ENCODE results near the gene ZMYM1. TPM values are rescaled to one million over a fixed set of nuclear protein-coding genes. Genes with fewer than 3 reads are reported as not detected.

ZMYM1 gene
- 10.3 TPM for total RNA-seq
- polyA plus RNA-seq = 10 to 100 TPM in 3 of 4 donors, 1 to 10 TPM in 1; 6.6 to 16.5 (median 14.4) TPM

DNA sequence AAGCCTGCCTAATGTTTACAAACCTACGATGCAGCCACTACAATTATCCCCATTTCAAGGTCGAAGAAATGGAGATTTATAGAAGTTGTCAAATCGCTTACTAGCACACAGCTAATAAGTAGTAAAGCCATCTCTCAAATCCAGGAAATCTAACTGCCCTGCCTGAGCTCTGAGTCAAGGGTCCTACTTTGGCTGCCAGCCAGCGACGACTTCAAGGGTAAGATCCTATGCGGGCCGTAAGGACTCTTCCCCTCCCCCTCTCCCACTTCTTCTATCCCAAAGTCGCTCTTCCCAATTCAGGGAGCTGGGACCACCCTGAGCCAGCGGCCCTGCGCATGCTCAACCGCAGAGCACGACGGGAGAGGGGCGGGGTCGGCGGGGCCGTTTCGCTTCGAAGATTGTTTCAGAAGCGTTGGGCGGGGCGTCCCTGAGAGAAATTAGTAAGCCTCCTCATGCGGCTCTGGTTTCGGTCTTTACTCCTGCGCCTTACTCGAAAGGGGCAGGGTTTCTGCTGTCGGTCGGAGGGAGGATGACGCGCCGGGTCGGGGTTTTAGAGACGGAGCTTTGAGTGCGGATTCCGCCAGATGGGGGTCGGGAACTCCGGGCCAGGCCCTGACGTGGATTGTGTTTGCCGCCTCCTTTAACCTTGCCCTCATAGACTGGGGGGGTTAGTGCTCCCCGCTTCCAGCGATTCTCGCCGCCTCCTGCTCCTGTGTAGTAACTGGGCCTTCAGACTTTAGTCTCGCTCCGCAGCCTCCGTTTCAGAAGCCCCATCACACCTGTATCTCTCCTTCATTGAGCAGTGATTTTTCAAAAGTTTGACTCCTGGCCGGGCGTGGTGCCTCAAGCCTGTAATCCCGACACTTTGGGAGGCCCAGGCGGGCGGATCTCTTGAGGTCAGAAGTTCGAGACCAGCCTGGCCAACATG is at the start of gene ZMYM1:
ZMYM1 (plus strand) TSS at position 383 of the 928 bp plus-strand sequence. CDS start 14,603 bp downstream, outside the sequence.
- Mint-ChIP-seq H3K27me3 (peaks cover 14% of the 10 kb centered on the region), H3K4me1 (peaks cover 7 to 49% (median 25%) of the 10 kb centered on the region in 4 donors), H3K4me3 (peak within 1 kb of the TSS; percentile 94 to 99 (median 99)), H3K9me3 (peaks cover 0 to 5% (median 0%) of the 10 kb centered on the region in 7 donors), H3K36me3 (peaks cover 10% of the 10 kb centered on the region), H3K27ac (peak within 1 kb of the TSS; percentile 99 to 100 (median 99))
- Histone ChIP-seq H3K27me3 (ENCODE audit: control insufficient read depth, insufficient read depth, low read length) (no peaks in the 10 kb centered on the region), H3K9me3 (ENCODE audit: control insufficient read depth in 2 of 2, low read length in 2 of 2) (no peaks in the 10 kb centered on the region), H3K36me3 (ENCODE audit: control insufficient read depth, insufficient read depth, low read length) (peaks cover 2% of the 10 kb centered on the region), H3K4me3 (ENCODE audit: low read depth, low read length) (peak within 1 kb of the TSS; percentile 86), H3K27ac (ENCODE audit: insufficient read depth, low read length, poor library complexity, severe bottlenecking) (peak within 1 kb of the TSS; percentile 88), H3K4me1 (ENCODE audit: control insufficient read depth, insufficient read depth, low read length, poor library complexity, severe bottlenecking) (peaks cover 16% of the 10 kb centered on the region)
- DNase-seq = peak; percentile 63 to 91 (median 72)
- peak; percentile 88 to 90 for ATAC-seq (ENCODE audit: low read depth in 2 of 2)

DNA sequence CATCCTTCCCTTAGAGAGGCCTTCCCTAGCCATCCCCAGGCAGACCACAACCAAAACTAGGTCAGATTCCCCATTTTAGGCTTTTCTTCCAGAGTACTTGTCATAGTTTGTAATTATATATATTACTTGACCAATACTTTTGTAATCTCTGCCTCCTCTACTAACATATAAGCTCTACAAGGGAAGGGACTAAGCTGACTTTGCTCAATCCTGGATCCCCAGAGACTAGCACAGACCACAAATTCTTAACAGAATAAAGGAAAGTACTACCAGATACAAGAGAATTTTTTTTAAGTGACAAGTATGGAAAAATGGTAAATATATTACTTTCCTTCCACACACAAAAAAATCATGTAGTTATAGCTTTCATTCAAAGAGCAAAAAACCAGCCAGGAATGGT is 49.4 kb upstream of the ZMYM1 start:
- Histone ChIP-seq H3K27me3 (ENCODE audit: control insufficient read depth, insufficient read depth, low read length) (no peaks in the 10 kb centered on the region), H3K36me3 (ENCODE audit: control insufficient read depth, insufficient read depth, low read length) (peaks cover 13% of the 10 kb centered on the region), H3K27ac (ENCODE audit: insufficient read depth, low read length, poor library complexity, severe bottlenecking) (no peak overlapping the region), H3K4me3 (ENCODE audit: low read depth, low read length) (peak overlapping the region; percentile 99), H3K4me1 (ENCODE audit: control insufficient read depth, insufficient read depth, low read length, poor library complexity, severe bottlenecking) (peaks cover 33% of the 10 kb centered on the region), H3K9me3 (ENCODE audit: control insufficient read depth in 2 of 2, low read length in 2 of 2) (peaks cover 8 to 9% of the 10 kb centered on the region in 2 experiments)
- peaks cover 25 to 55% (median 43%) of the 10 kb centered on the region in 4 donors for H3K4me1 Mint-ChIP-seq
- H3K9me3 Mint-ChIP-seq = peaks cover 0 to 8% (median 0%) of the 10 kb centered on the region in 7 donors
- peak overlapping the region; percentile 12 to 89 (median 64) for H3K27ac Mint-ChIP-seq
- H3K36me3 Mint-ChIP-seq = peaks cover 18% of the 10 kb centered on the region
- H3K27me3 Mint-ChIP-seq = peaks cover 4% of the 10 kb centered on the region
- peak overlapping the region; percentile 49 to 100 (median 97) for H3K4me3 Mint-ChIP-seq
- no peak for DNase-seq
- no peak for ATAC-seq (ENCODE audit: low read depth in 2 of 2)

- peak overlapping the region; percentile 96 to 97 (median 97) for H3K27ac Mint-ChIP-seq
- no peak for ATAC-seq (ENCODE audit: low read depth in 2 of 2)
- peaks cover 25 to 53% (median 43%) of the 10 kb centered on the region in 4 donors for H3K4me1 Mint-ChIP-seq
- Histone ChIP-seq H3K27me3 (ENCODE audit: control insufficient read depth, insufficient read depth, low read length) (no peaks in the 10 kb centered on the region), H3K4me3 (ENCODE audit: low read depth, low read length) (peak overlapping the region; percentile 99), H3K9me3 (ENCODE audit: control insufficient read depth in 2 of 2, low read length in 2 of 2) (peaks cover 8 to 9% of the 10 kb centered on the region in 2 experiments), H3K4me1 (ENCODE audit: control insufficient read depth, insufficient read depth, low read length, poor library complexity, severe bottlenecking) (peaks cover 33% of the 10 kb centered on the region), H3K27ac (ENCODE audit: insufficient read depth, low read length, poor library complexity, severe bottlenecking) (no peak overlapping the region), H3K36me3 (ENCODE audit: control insufficient read depth, insufficient read depth, low read length) (peaks cover 12% of the 10 kb centered on the region)
- H3K9me3 Mint-ChIP-seq = peaks cover 0 to 8% (median 0%) of the 10 kb centered on the region in 7 donors
- DNase-seq = no peak
- peak overlapping the region; percentile 97 to 100 (median 98) for H3K4me3 Mint-ChIP-seq
- peaks cover 18% of the 10 kb centered on the region for H3K36me3 Mint-ChIP-seq
- H3K27me3 Mint-ChIP-seq = peaks cover 4% of the 10 kb centered on the region
Observed at GRCh38 chr1:35030338-35030737, 48.8 kb upstream of the ZMYM1 start.

GRCh38 chr1:35030756-35031446 is 48.3 kb upstream of the ZMYM1 start:
- Mint-ChIP-seq H3K27ac (peak overlapping the region; percentile 96 to 97 (median 97)), H3K4me3 (peak overlapping the region; percentile 97 to 100 (median 98)), H3K27me3 (peaks cover 4% of the 10 kb centered on the region), H3K9me3 (peaks cover 0 to 8% (median 0%) of the 10 kb centered on the region in 7 donors), H3K4me1 (peaks cover 25 to 50% (median 41%) of the 10 kb centered on the region in 4 donors), H3K36me3 (peaks cover 18% of the 10 kb centered on the region)
- Histone ChIP-seq H3K4me3 (ENCODE audit: low read depth, low read length) (peak overlapping the region; percentile 99), H3K27ac (ENCODE audit: insufficient read depth, low read length, poor library complexity, severe bottlenecking) (peak overlapping the region; percentile 77), H3K36me3 (ENCODE audit: control insufficient read depth, insufficient read depth, low read length) (peaks cover 12% of the 10 kb centered on the region), H3K4me1 (ENCODE audit: control insufficient read depth, insufficient read depth, low read length, poor library complexity, severe bottlenecking) (peaks cover 33% of the 10 kb centered on the region), H3K27me3 (ENCODE audit: control insufficient read depth, insufficient read depth, low read length) (no peaks in the 10 kb centered on the region), H3K9me3 (ENCODE audit: control insufficient read depth in 2 of 2, low read length in 2 of 2) (peaks cover 8 to 9% of the 10 kb centered on the region in 2 experiments)
- peak in 1 of 3 donors; percentile 64 for DNase-seq
- peak; percentile 39 to 58 for ATAC-seq (ENCODE audit: low read depth in 2 of 2)

DNA sequence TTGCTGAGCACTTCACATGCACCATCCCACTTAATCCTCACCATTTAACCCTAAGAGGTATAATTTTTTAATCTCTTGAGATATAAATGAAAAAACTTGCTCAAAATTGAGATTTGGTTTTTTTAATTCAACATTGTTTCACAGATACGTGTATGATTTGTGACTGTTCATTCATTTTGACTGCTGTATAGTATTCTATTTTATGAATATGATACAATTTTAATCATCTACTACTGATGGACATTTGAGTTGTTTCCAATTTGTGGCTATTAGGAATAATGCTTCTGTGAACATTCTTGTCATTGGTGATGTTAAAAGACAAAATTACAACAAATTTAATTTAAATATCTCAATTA is 46.8 kb upstream of the ZMYM1 start:
- Mint-ChIP-seq H3K27me3 (peaks cover 4% of the 10 kb centered on the region), H3K9me3 (peaks cover 0 to 8% (median 0%) of the 10 kb centered on the region in 7 donors), H3K36me3 (peaks cover 8% of the 10 kb centered on the region), H3K4me1 (peaks cover 15 to 39% (median 31%) of the 10 kb centered on the region in 4 donors), H3K27ac (peak overlapping the region in 1 of 3 donors; percentile 56), H3K4me3 (peak overlapping the region in 3 of 4 donors; percentile 68 to 97 (median 97))
- DNase-seq (no peak), ATAC-seq (ENCODE audit: low read depth in 2 of 2) (no peak)
- H3K4me1 ChIP-seq (ENCODE audit: control insufficient read depth, insufficient read depth, low read length, poor library complexity, severe bottlenecking) = peaks cover 33% of the 10 kb centered on the region
- peak overlapping the region; percentile 99 for H3K4me3 ChIP-seq (ENCODE audit: low read depth, low read length)
- H3K9me3 ChIP-seq (ENCODE audit: control insufficient read depth in 2 of 2, low read length in 2 of 2) = peaks cover 8 to 9% of the 10 kb centered on the region in 2 experiments
- H3K27me3 ChIP-seq (ENCODE audit: control insufficient read depth, insufficient read depth, low read length) = no peaks in the 10 kb centered on the region
- peaks cover 5% of the 10 kb centered on the region for H3K36me3 ChIP-seq (ENCODE audit: control insufficient read depth, insufficient read depth, low read length)
- no peak overlapping the region for H3K27ac ChIP-seq (ENCODE audit: insufficient read depth, low read length, poor library complexity, severe bottlenecking)

DNA sequence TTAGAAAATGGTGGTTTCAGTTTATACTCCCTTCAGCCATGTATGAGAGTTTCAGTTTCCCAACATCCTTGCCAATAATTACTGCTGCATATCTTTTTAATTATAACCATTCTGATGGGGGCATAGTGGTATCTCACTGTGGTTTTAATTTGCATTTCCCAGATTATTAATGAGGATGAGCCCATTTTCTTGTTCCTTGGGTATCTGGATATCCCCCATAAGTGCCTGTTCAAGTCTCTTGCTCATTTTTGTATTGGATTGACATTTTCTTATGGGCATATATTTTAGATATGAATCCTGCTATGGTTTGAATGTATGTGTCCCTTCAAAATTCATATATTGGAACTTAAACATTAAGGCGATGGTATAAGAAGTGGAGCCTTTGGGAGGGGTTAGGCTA is 45.8 kb upstream of the ZMYM1 start:
- Histone ChIP-seq H3K4me3 (ENCODE audit: low read depth, low read length) (no peak overlapping the region), H3K9me3 (ENCODE audit: control insufficient read depth in 2 of 2, low read length in 2 of 2) (peaks cover 8 to 9% of the 10 kb centered on the region in 2 experiments), H3K27me3 (ENCODE audit: control insufficient read depth, insufficient read depth, low read length) (no peaks in the 10 kb centered on the region), H3K36me3 (ENCODE audit: control insufficient read depth, insufficient read depth, low read length) (no peaks in the 10 kb centered on the region), H3K4me1 (ENCODE audit: control insufficient read depth, insufficient read depth, low read length, poor library complexity, severe bottlenecking) (peaks cover 30% of the 10 kb centered on the region), H3K27ac (ENCODE audit: insufficient read depth, low read length, poor library complexity, severe bottlenecking) (no peak overlapping the region)
- Mint-ChIP-seq H3K27ac (no peak overlapping the region), H3K4me1 (peaks cover 12 to 33% (median 26%) of the 10 kb centered on the region in 4 donors), H3K9me3 (peaks cover 0 to 8% (median 0%) of the 10 kb centered on the region in 7 donors), H3K4me3 (peak overlapping the region in 3 of 4 donors; percentile 11 to 39 (median 15)), H3K27me3 (peaks cover 4% of the 10 kb centered on the region), H3K36me3 (peaks cover 4% of the 10 kb centered on the region)
- ATAC-seq (ENCODE audit: low read depth in 2 of 2) = no peak
- no peak for DNase-seq

GRCh38 chr1:35036621-35037020 is 42.6 kb upstream of the ZMYM1 start:
- no peak overlapping the region for H3K27ac ChIP-seq (ENCODE audit: insufficient read depth, low read length, poor library complexity, severe bottlenecking)
- DNase-seq (no peak), ATAC-seq (ENCODE audit: low read depth in 2 of 2) (no peak)
- no peaks in the 10 kb centered on the region for H3K36me3 ChIP-seq (ENCODE audit: control insufficient read depth, insufficient read depth, low read length)
- H3K36me3 Mint-ChIP-seq = no peaks in the 10 kb centered on the region
- no peak overlapping the region for H3K4me3 ChIP-seq (ENCODE audit: low read depth, low read length)
- peaks cover 8 to 9% of the 10 kb centered on the region in 2 experiments for H3K9me3 ChIP-seq (ENCODE audit: control insufficient read depth in 2 of 2, low read length in 2 of 2)
- H3K27me3 Mint-ChIP-seq = peaks cover 12% of the 10 kb centered on the region
- H3K4me3 Mint-ChIP-seq = no peak overlapping the region
- H3K4me1 ChIP-seq (ENCODE audit: control insufficient read depth, insufficient read depth, low read length, poor library complexity, severe bottlenecking) = peaks cover 5% of the 10 kb centered on the region
- H3K9me3 Mint-ChIP-seq = peaks cover 0 to 8% (median 0%) of the 10 kb centered on the region in 7 donors
- no peaks in the 10 kb centered on the region for H3K27me3 ChIP-seq (ENCODE audit: control insufficient read depth, insufficient read depth, low read length)
- no peak overlapping the region for H3K27ac Mint-ChIP-seq
- peaks cover 0 to 5% (median 1%) of the 10 kb centered on the region in 4 donors for H3K4me1 Mint-ChIP-seq
